Activated B cell treated with CpG ODN at 0.5 μM for 24 hours (primary cell): ENCODE data around the gene TENT4A. TPM values are rescaled to one million over a fixed set of nuclear protein-coding genes. Genes with fewer than 3 reads are reported as not detected.

ENCODE experiments used
- ATAC-seq: fragments of 200-7000 bp; cut with Tn5 transposase; one replicate; pipeline ENCODE4 v1.10.0; 2021; ENCODE audit warnings: low read depth, mild to moderate bottlenecking, moderate library complexity
- CTCF ChIA-PET: fragments of 350-600 bp; sonication (Branson Sonifier 250); formaldehyde crosslinking; loops from one replicate; lab custom pipeline; 2021; ENCODE audit warnings: antibody characterized with exemption; lab: Charles Lee
- POLR2A ChIA-PET: fragments of 350-600 bp; sonication (Branson Sonifier 250); formaldehyde crosslinking; loops from one replicate; lab custom pipeline; 2021; ENCODE audit warnings: antibody characterized with exemption; lab: Charles Lee
- DNase-seq: peaks from one replicate; pipeline ENCODE4 v3.0.0; 2022
- H3K27ac Mint-ChIP-seq: one replicate; pipeline ENCODE4 v1.8.0; 2020; ENCODE audit warnings: mixed read lengths
- H3K27me3 Mint-ChIP-seq: one replicate; pipeline ENCODE4 v1.8.0; 2021; ENCODE audit warnings: mixed read lengths
- H3K36me3 Mint-ChIP-seq: one replicate; pipeline ENCODE4 v1.8.0; 2021; ENCODE audit warnings: low read depth, mixed read lengths
- H3K4me1 Mint-ChIP-seq: one replicate; pipeline ENCODE4 v1.8.0; 2021; ENCODE audit warnings: mixed read lengths
- H3K4me3 Mint-ChIP-seq: one replicate; pipeline ENCODE4 v1.8.0; 2020; ENCODE audit warnings: mild to moderate bottlenecking, mixed read lengths
- H3K9me3 Mint-ChIP-seq: one replicate; pipeline ENCODE4 v1.8.0; 2020; ENCODE audit warnings: mixed read lengths
- CTCF ChIP-seq: fragments of 200-600 bp; IDR thresholded peaks from one replicate; pipeline ENCODE4 v1.8.0; 2022; ENCODE audit warnings: antibody characterized with exemption, mild to moderate bottlenecking
- intact Hi-C: fragments of 100-400 bp; cut with micrococcal nuclease; formaldehyde crosslinking; loops from one replicate; pipeline ENCODE4 v1.15.1; 2024
- total RNA-seq: library from RNA; stranded (reverse); gene quantifications from 2 replicates; pipeline ENCODE4 v1.2.3, GENCODE V29; 2022

Gene TENT4A
- total RNA-seq, 1 donor from 2014 or later = 51.2 TPM

DNA sequence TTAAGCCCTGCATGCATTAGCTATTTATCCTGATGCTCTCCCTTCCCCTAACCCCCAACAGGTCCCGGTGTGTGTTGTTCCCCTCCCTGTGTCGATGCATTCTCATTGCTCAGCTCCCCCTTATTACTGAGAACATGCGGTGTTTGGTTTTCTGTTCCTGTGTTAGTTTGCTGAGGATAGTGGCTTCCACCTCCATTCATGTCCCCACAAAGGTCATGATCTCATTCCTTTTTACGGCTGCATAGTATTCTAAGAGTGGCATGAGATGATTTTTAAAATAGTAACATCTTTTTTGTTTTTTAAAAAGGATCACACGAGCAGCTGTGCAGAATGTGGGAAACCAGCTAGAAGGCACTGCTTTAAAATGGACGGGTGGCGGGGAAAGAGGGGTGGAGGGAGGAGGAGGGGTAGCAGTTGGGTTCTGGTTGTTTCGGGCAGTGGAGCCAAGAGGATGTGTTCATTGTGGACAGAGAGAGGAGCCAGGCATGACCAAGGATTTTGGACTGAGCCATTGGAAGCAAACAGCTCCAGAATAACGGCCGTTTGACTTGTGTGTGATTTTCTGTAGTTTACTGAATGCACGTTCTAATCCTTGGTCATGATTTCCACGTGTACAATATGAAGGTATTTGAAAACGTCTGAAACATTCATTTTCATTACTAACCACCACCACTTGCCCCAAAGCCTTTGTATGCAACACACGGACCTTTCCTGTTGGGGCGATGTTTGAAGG, 1.7 kb upstream of the TENT4A start:
- POLR2A ChIA-PET = interaction anchor here (0.8 to 3.3 kb wide), 5 partner anchors 17 to 79 kb away, joined by 3 to 44 read pairs (median 11); partner anchors contain the start of genes NSUN2 and SRD5A1
- DNase-seq = no peak
- ATAC-seq = no peak
- CTCF ChIA-PET = interaction anchor here (1.0 to 2.1 kb wide), 3 partner anchors 34 to 79 kb away, joined by 3 to 7 read pairs (median 6); partner anchors contain the start of gene NSUN2
- Mint-ChIP-seq H3K4me3 (peak overlapping the region; percentile 89), H3K9me3 (no peaks in the 10 kb centered on the region), H3K36me3 (peaks cover 6% of the 10 kb centered on the region), H3K27me3 (no peaks in the 10 kb centered on the region), H3K4me1 (peaks cover 26% of the 10 kb centered on the region), H3K27ac (peak overlapping the region; percentile 92)
- intact Hi-C loops = loop anchor here (1.0 to 10.0 kb wide), 4 partner anchors 33 to 1158 kb away; partner anchors contain the start of genes FASTKD3 and MTRR
- no peak for TF ChIP-seq CTCF

DNA sequence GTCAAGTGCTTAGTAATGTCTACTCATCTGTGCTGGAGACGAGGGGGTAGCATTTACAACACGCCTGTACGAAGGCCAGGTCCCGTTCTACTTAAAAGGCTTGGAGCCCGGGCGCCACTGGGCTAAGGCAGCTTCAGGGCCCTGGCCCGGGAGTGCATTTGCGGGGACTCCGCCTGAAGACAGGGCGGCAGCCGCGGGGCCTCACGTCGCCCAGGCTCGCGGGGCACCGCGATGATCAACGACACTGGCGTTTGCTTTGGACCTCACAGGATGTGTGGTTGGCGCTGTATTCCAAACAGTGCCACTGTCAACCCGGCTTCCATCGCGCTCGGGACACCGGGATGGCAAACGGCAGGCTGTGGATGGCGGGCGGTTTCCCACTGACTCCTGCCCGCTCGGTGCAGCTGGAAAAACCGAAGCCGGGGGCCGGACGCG, 1.1 kb upstream of the TENT4A start:
- intact Hi-C loops = loop anchor here (1.0 to 10.0 kb wide), 4 partner anchors 33 to 1157 kb away; partner anchors contain the start of genes FASTKD3 and MTRR
- no peaks in the 10 kb centered on the region for H3K9me3 Mint-ChIP-seq
- H3K4me3 Mint-ChIP-seq = peak overlapping the region; percentile 89
- TF ChIP-seq CTCF = no peak
- peak; percentile 9 for ATAC-seq
- ChIA-PET CTCF (interaction anchor here (1.0 to 2.1 kb wide), 2 partner anchors 33 to 80 kb away, joined by 6 to 7 read pairs; partner anchors contain the start of gene NSUN2), POLR2A (interaction anchor here (0.8 to 3.3 kb wide), 6 partner anchors 10 to 80 kb away, joined by 3 to 44 read pairs (median 9); partner anchors contain the start of genes NSUN2 and SRD5A1)
- peak; percentile 55 for DNase-seq
- peak overlapping the region; percentile 92 for H3K27ac Mint-ChIP-seq
- H3K36me3 Mint-ChIP-seq = peaks cover 6% of the 10 kb centered on the region
- peaks cover 32% of the 10 kb centered on the region for H3K4me1 Mint-ChIP-seq
- no peaks in the 10 kb centered on the region for H3K27me3 Mint-ChIP-seq

DNA sequence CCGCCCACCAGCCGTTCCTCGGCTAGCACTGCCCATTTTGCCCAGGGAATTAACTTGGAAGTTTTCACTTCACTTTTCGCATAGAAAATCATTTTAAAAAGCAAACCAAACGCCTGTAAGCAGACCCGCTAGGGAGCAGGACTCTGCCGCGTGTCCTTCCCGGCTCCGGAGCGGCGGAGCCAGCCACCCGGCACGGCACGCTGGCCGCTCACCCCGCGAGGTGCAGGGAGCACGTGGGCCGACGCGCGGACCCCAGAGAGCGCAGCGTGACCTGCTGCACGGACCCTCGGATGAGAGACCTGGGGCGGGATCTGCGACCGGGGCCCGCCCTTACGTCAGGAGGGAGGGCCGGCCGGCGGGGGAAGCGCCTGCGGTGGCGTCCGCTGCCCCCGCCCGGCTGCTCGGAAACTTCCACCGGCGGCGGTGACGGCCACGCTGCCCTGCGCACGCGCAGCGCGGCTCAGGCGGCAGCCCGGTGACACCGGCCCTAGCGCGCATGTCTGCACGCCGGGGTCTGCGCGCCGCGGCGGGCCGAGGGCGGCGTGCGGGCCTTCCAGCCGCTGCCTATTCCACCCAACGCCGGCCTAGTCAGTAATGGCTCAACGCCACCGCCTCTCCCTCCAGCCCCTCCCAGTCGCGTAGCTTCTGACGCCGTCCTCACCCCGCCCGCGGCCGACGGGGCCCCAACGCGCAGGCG, 507 bp upstream of the TENT4A start:
- ATAC-seq (peak; percentile 79), DNase-seq (peak; percentile 98)
- intact Hi-C loops = loop anchor here (1.0 to 10.0 kb wide), 9 partner anchors 16 to 1218 kb away; partner anchors contain the start of genes FASTKD3, MED10, MTRR and NSUN2
- ChIA-PET CTCF (interaction anchor here (2.1 kb wide), 1 partner anchor 80 kb away, joined by 6 read pairs; the partner anchor contains the start of gene NSUN2), POLR2A (interaction anchor here (0.6 to 3.3 kb wide), 16 partner anchors 9 to 1290 kb away, joined by 3 to 44 read pairs (median 5); partner anchors contain the start of genes ICE1, MED10, NSUN2 and SRD5A1)
- peak overlapping the region; percentile 89 for H3K4me3 Mint-ChIP-seq
- no peak for TF ChIP-seq CTCF
- no peaks in the 10 kb centered on the region for H3K9me3 Mint-ChIP-seq
- H3K4me1 Mint-ChIP-seq = peaks cover 38% of the 10 kb centered on the region
- H3K36me3 Mint-ChIP-seq = peaks cover 8% of the 10 kb centered on the region
- H3K27me3 Mint-ChIP-seq = no peaks in the 10 kb centered on the region
- peak overlapping the region; percentile 92 for H3K27ac Mint-ChIP-seq

- intact Hi-C loops = loop anchor here (1.0 to 10.0 kb wide), 2 partner anchors 8 to 960 kb away; no protein-coding TSS in a partner anchor
- H3K9me3 Mint-ChIP-seq = no peaks in the 10 kb centered on the region
- H3K4me1 Mint-ChIP-seq = peaks cover 54% of the 10 kb centered on the region
- peaks cover 20% of the 10 kb centered on the region for H3K36me3 Mint-ChIP-seq
- peak overlapping the region; percentile 84 for H3K4me3 Mint-ChIP-seq
- ChIA-PET CTCF (no interaction called here), POLR2A (no interaction called here)
- ATAC-seq (no peak), DNase-seq (peak; percentile 41)
- H3K27ac Mint-ChIP-seq = peak overlapping the region; percentile 71
- no peaks in the 10 kb centered on the region for H3K27me3 Mint-ChIP-seq
- no peak for TF ChIP-seq CTCF
Measured at GRCh38 chr5:6714226-6715041, 1.2 kb downstream of the TENT4A start.
